Smooth muscle cell (in vitro differentiated cells): ENCODE results near the gene CYP24A1. TPM values are rescaled to one million over a fixed set of nuclear protein-coding genes. Genes with fewer than 3 reads are reported as not detected.

ENCODE experiments used
- DNase-seq: peaks from one replicate; lab custom pipeline; 2025; ENCODE audit not compliant: unreplicated experiment; lab: John Stamatoyannopoulos, UW
- H2AFZ ChIP-seq: fragments of 200-600 bp; sonication (generic); 2 replicates; pipeline ENCODE4 v1.6.0; 2016; ENCODE audit warnings: antibody characterized with exemption, low read depth, mild to moderate bottlenecking
- H3F3A ChIP-seq: fragments of 200-600 bp; sonication (generic); 2 replicates; pipeline ENCODE4 v1.6.0; 2017; ENCODE audit warnings: antibody characterized with exemption, low read depth
- H3K27ac ChIP-seq: fragments of 200-600 bp; sonication (generic); 2 replicates; pipeline ENCODE4 v1.5.1; 2016; ENCODE audit warnings: low read depth, mild to moderate bottlenecking
- H3K27me3 ChIP-seq: fragments of 200-600 bp; sonication (generic); 2 replicates; pipeline ENCODE4 v1.6.1; 2016; ENCODE audit warnings: low read depth, mild to moderate bottlenecking
- H3K36me3 ChIP-seq: fragments of 200-600 bp; sonication (generic); 2 replicates; pipeline ENCODE4 v1.5.1; 2016; ENCODE audit warnings: low read depth
- H3K4me1 ChIP-seq: fragments of 200-600 bp; sonication (generic); 2 replicates; pipeline ENCODE4 v1.5.1; 2016; ENCODE audit warnings: low read depth
- H3K4me2 ChIP-seq: fragments of 200-600 bp; sonication (generic); 2 replicates; pipeline ENCODE4 v1.6.0; 2016; ENCODE audit warnings: mild to moderate bottlenecking
- H3K4me3 ChIP-seq: fragments of 200-600 bp; sonication (generic); 2 replicates; pipeline ENCODE4 v1.5.1; 2016; ENCODE audit warnings: mild to moderate bottlenecking
- H3K79me2 ChIP-seq: fragments of 200-600 bp; sonication (generic); 2 replicates; pipeline ENCODE4 v1.6.0; 2016; ENCODE audit warnings: low read depth, mild to moderate bottlenecking
- H3K9ac ChIP-seq: fragments of 200-600 bp; sonication (generic); 2 replicates; pipeline ENCODE4 v1.6.0; 2016; ENCODE audit warnings: low read depth
- H3K9me3 ChIP-seq: fragments of 200-600 bp; sonication (generic); replicated peaks from 2 replicates; pipeline ENCODE4 v1.5.1; 2016; ENCODE audit warnings: low read depth
- H4K20me1 ChIP-seq: fragments of 200-600 bp; sonication (generic); 2 replicates; pipeline ENCODE4 v1.6.0; 2016; ENCODE audit warnings: low read depth
- WGBS: methylation state at CpG from one replicate; pipeline ENCODE4 v1.1.7; 2016; ENCODE audit warnings: low lambda C conversion rate; 5-methylcytosine and 5-hydroxymethylcytosine counted together
- polyA plus RNA-seq: library from polyadenylated mRNA; unstranded; fragments of >200 nt; fragmentation: Nextera tagmentation; extraction: Ambion mirVana; gene quantifications from 2 replicates; pipeline ENCODE4 v1.2.1, GENCODE V29; 2016
- total RNA-seq: library from RNA; depleted of rRNA; stranded (reverse); fragments of >200 nt; gene quantifications from 2 replicates; pipeline ENCODE4 v1.2.3, GENCODE V29; 2014
- TF ChIP-seq, protein P1 (sequence below): fragments of 200-600 bp; sonication (generic); IDR thresholded peaks from 2 replicates; pipeline ENCODE4 v1.5.1; 2017; ENCODE audit warnings: borderline replicate concordance, mild to moderate bottlenecking, antibody characterized with exemption; ENCODE audit not compliant: insufficient read depth, poor library complexity, severe bottlenecking

The CYP24A1 gene
- total and polyA plus RNA-seq, 2 experiments from 2014 or later = 0.70 to 18.0 TPM

GRCh38 chr20:54168961-54169862 is 4.6 kb downstream of the CYP24A1 start:
- 70% methylated on average over 14 of the region's 14 CpGs for WGBS
- H3K9ac ChIP-seq = no peak overlapping the region
- H3K27me3 ChIP-seq = peaks cover 35% of the 10 kb centered on the region
- no peaks in the 10 kb centered on the region for H4K20me1 ChIP-seq
- peaks cover 14% of the 10 kb centered on the region for H3K4me1 ChIP-seq
- no peaks in the 10 kb centered on the region for H3K9me3 ChIP-seq
- H3K4me2 ChIP-seq = no peak overlapping the region
- no peak overlapping the region for H2AFZ ChIP-seq
- no peak for DNase-seq
- H3K79me2 ChIP-seq = no peaks in the 10 kb centered on the region
- no peak overlapping the region for H3K4me3 ChIP-seq
- TF ChIP-seq, protein P1, sequence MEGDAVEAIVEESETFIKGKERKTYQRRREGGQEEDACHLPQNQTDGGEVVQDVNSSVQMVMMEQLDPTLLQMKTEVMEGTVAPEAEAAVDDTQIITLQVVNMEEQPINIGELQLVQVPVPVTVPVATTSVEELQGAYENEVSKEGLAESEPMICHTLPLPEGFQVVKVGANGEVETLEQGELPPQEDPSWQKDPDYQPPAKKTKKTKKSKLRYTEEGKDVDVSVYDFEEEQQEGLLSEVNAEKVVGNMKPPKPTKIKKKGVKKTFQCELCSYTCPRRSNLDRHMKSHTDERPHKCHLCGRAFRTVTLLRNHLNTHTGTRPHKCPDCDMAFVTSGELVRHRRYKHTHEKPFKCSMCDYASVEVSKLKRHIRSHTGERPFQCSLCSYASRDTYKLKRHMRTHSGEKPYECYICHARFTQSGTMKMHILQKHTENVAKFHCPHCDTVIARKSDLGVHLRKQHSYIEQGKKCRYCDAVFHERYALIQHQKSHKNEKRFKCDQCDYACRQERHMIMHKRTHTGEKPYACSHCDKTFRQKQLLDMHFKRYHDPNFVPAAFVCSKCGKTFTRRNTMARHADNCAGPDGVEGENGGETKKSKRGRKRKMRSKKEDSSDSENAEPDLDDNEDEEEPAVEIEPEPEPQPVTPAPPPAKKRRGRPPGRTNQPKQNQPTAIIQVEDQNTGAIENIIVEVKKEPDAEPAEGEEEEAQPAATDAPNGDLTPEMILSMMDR = no peak
- H3K27ac ChIP-seq = no peak overlapping the region
- H3F3A ChIP-seq = no peaks in the 10 kb centered on the region
- H3K36me3 ChIP-seq = no peaks in the 10 kb centered on the region

DNA sequence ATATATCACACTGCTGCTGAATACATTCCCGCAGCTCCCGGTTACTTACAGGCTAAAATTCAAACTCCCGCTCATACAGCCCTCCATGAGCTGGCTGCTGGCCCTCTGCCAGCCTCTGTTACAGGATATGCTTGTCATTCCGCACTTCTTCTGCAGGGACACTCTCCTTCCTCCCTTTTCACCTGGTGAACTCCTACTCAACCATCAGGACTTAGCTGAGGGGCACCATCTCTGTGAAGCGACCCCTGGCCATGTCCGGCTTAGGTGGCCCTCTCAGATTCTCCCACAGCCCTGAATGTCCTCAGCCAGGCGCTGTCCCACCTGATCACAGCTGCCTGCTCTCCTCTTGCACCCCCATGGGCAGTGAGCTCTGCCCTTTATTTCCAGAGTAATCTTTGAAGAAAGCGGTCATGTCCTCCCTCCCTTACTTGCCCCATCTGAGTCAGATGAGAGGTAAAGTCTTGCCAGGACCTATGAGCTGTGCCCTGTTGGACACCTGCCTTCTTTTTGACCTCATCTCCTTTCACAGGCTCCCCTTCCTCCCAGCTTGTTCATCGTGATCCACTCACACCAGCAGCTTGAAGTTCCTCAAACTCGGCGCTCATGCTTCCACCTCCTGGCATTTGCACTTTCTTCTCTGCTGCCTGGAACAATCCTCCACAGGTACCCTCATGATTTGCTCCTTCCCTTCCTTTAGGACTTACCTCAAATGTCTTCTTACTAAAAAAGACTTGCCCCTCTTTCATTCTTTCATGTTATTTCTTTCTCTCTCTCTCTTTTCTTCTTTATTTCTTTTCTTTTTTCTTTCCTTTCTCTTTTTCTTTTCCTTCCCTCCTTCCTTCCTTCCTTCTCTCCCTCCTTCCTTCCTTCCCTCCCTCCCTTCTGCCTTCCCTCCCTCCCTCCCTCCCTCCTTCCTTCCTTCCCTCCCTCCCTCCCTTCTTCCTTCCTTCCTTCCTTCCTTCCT is 5.6 kb downstream of the CYP24A1 start:
- no peak overlapping the region for H3K27ac ChIP-seq
- no peaks in the 10 kb centered on the region for H3K36me3 ChIP-seq
- WGBS = 91% methylated on average over 11 of the region's 11 CpGs
- H3K79me2 ChIP-seq = no peaks in the 10 kb centered on the region
- TF ChIP-seq, protein P1 = no peak
- H2AFZ ChIP-seq = no peak overlapping the region
- no peak overlapping the region for H3K4me2 ChIP-seq
- peaks cover 25% of the 10 kb centered on the region for H3K27me3 ChIP-seq
- H3K4me3 ChIP-seq = no peak overlapping the region
- no peak for DNase-seq
- H3K4me1 ChIP-seq = peaks cover 5% of the 10 kb centered on the region
- no peaks in the 10 kb centered on the region for H3K9me3 ChIP-seq
- no peaks in the 10 kb centered on the region for H3F3A ChIP-seq
- no peak overlapping the region for H3K9ac ChIP-seq
- no peaks in the 10 kb centered on the region for H4K20me1 ChIP-seq

DNA sequence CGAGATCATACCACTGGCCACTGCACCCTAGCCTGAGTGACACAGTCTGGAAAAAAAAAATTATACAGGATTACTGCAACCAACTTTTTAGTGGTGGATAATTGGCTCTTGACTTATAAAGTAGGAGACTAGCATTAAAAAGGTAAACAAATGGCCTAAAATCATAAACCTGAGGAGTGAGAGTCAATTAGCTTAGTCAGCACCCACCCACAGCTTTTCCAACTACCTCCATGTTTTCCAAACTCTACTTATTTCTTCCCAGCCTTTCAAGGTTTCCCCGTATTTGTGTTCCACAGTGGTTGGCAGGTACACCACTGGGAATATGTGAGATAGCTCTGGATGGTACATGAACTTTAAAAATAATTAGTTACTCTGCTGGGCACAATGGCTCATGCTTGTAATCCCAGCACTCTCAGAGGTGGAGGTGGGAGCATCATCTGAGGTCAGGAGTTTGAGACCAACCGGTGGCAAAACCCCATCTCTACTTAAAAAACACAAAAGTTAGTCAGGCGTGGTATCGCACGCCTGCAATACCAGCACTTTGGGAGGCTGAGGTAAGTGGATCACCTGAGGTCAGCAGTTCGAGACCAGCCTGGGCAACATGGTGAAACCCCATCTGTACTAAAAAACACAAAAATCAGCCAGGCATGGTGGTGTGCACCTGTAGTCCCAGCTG is 6.7 kb downstream of the CYP24A1 start:
- H3K4me3 ChIP-seq = no peak overlapping the region
- H3K36me3 ChIP-seq = no peaks in the 10 kb centered on the region
- H3K9ac ChIP-seq = no peak overlapping the region
- H3K4me2 ChIP-seq = no peak overlapping the region
- H3K27me3 ChIP-seq = peaks cover 14% of the 10 kb centered on the region
- H2AFZ ChIP-seq = no peak overlapping the region
- DNase-seq = no peak
- no peaks in the 10 kb centered on the region for H3K4me1 ChIP-seq
- no peaks in the 10 kb centered on the region for H4K20me1 ChIP-seq
- H3K9me3 ChIP-seq = no peaks in the 10 kb centered on the region
- TF ChIP-seq, protein P1 = no peak
- H3K27ac ChIP-seq = no peak overlapping the region
- no peaks in the 10 kb centered on the region for H3F3A ChIP-seq
- H3K79me2 ChIP-seq = no peaks in the 10 kb centered on the region
- 97% methylated on average over 7 of the region's 7 CpGs for WGBS
